SK-N-SH treated with all-trans-retinoic acid at 6 μM for 48 hours (cell line): Measurements from ENCODE around the gene KCNK3.

Experiments used
- ATAC-seq: fragments of 200-7000 bp; cut with Tn5 transposase; 3 replicates; pipeline ENCODE4 v1.9.1; 2020; ENCODE audit warnings: mild to moderate bottlenecking, moderate library complexity
- ARNTL ChIP-seq: fragments of 450-650 bp; formaldehyde crosslinking; IDR thresholded peaks from 2 replicates; pipeline ENCODE4 v1.5.0; 2020; ENCODE audit warnings: low read depth, mild to moderate bottlenecking, moderate library complexity, borderline replicate concordance
- BACH2 ChIP-seq: fragments of 250-450 bp; sonication (Bioruptor Pico); IDR thresholded peaks from 2 replicates; pipeline ENCODE4 v1.9.0; 2021; ENCODE audit warnings: mild to moderate bottlenecking, borderline replicate concordance
- CREB5 ChIP-seq: fragments of 250-450 bp; sonication (Bioruptor Pico); IDR thresholded peaks from 2 replicates; pipeline ENCODE4 v1.5.1; 2020; ENCODE audit warnings: low read depth, mild to moderate bottlenecking, moderate library complexity
- CSDC2 ChIP-seq: fragments of 250-450 bp; sonication (Bioruptor Pico); IDR thresholded peaks from 2 replicates; pipeline ENCODE4 v1.5.0; 2020; ENCODE audit warnings: mild to moderate bottlenecking, moderate library complexity
- ESRRG ChIP-seq: fragments of 250-450 bp; sonication (Bioruptor Pico); IDR thresholded peaks from 2 replicates; pipeline ENCODE4 v1.6.1; 2021; ENCODE audit warnings: mild to moderate bottlenecking
- GLIS3 ChIP-seq: fragments of 250-450 bp; sonication (Bioruptor Pico); IDR thresholded peaks from 2 replicates; pipeline ENCODE4 v1.5.0; 2020; ENCODE audit warnings: mild to moderate bottlenecking, moderate library complexity
- ISL1 ChIP-seq: fragments of 250-450 bp; sonication (Bioruptor Pico); IDR thresholded peaks from 2 replicates; pipeline ENCODE4 v2.1.2; 2022; ENCODE audit warnings: mild to moderate bottlenecking, moderate library complexity
- OSR1 ChIP-seq: fragments of 250-450 bp; sonication (Bioruptor Pico); IDR thresholded peaks from 2 replicates; pipeline ENCODE4 v1.8.0; 2022; ENCODE audit warnings: moderate library complexity, mild to moderate bottlenecking, inconsistent platforms
- PPARA ChIP-seq: fragments of 250-450 bp; sonication (Bioruptor Pico); IDR thresholded peaks from 2 replicates; pipeline ENCODE4 v1.5.0; 2020; ENCODE audit warnings: mild to moderate bottlenecking, borderline replicate concordance
- TCF4 ChIP-seq: fragments of 250-450 bp; sonication (Bioruptor Pico); IDR thresholded peaks from 2 replicates; pipeline ENCODE4 v1.8.0; 2021; ENCODE audit warnings: mild to moderate bottlenecking, moderate library complexity, borderline replicate concordance
- ZC3H10 ChIP-seq: fragments of 250-450 bp; sonication (Bioruptor Pico); IDR thresholded peaks from 2 replicates; pipeline ENCODE4 v1.5.1; 2021; ENCODE audit warnings: mild to moderate bottlenecking, moderate library complexity
- ZFP3 ChIP-seq: fragments of 250-450 bp; sonication (Bioruptor Pico); IDR thresholded peaks from 2 replicates; pipeline ENCODE4 v1.5.0; 2020; ENCODE audit warnings: mild to moderate bottlenecking, moderate library complexity
- ZFP30 ChIP-seq: fragments of 450-650 bp; formaldehyde crosslinking; IDR thresholded peaks from 2 replicates; pipeline ENCODE4 v1.5.0; 2022; ENCODE audit warnings: mild to moderate bottlenecking, moderate library complexity
- ZNF565 ChIP-seq: fragments of 450-650 bp; formaldehyde crosslinking; conservative IDR thresholded peaks from 2 replicates; pipeline ENCODE4 v1.5.0; 2020; ENCODE audit warnings: low read depth, mild to moderate bottlenecking, moderate library complexity
- ZNF70 ChIP-seq: fragments of 450-650 bp; formaldehyde crosslinking; IDR thresholded peaks from 2 replicates; pipeline ENCODE4 v1.5.0; 2020; ENCODE audit warnings: mild to moderate bottlenecking, moderate library complexity
- ZNF8 ChIP-seq: fragments of 450-650 bp; formaldehyde crosslinking; IDR thresholded peaks from 2 replicates; pipeline ENCODE4 v1.5.0; 2020; ENCODE audit warnings: mild to moderate bottlenecking, moderate library complexity
- TF ChIP-seq, protein P1 (sequence below): fragments of 250-450 bp; sonication (Bioruptor Pico); IDR thresholded peaks from 2 replicates; pipeline ENCODE4 v1.5.1; 2021; ENCODE audit warnings: mild to moderate bottlenecking, moderate library complexity
- TF ChIP-seq, protein P2 (sequence below): fragments of 250-450 bp; sonication (Bioruptor Pico); IDR thresholded peaks from 2 replicates; pipeline ENCODE4 v1.8.0; 2021; ENCODE audit warnings: low read depth, mild to moderate bottlenecking, moderate library complexity, borderline replicate concordance
- TF ChIP-seq, protein P3 (sequence below): fragments of 250-450 bp; sonication (Bioruptor Pico); IDR thresholded peaks from 2 replicates; pipeline ENCODE4 v1.8.0; 2020; ENCODE audit warnings: mild to moderate bottlenecking, moderate library complexity, borderline replicate concordance

Gene KCNK3

DNA sequence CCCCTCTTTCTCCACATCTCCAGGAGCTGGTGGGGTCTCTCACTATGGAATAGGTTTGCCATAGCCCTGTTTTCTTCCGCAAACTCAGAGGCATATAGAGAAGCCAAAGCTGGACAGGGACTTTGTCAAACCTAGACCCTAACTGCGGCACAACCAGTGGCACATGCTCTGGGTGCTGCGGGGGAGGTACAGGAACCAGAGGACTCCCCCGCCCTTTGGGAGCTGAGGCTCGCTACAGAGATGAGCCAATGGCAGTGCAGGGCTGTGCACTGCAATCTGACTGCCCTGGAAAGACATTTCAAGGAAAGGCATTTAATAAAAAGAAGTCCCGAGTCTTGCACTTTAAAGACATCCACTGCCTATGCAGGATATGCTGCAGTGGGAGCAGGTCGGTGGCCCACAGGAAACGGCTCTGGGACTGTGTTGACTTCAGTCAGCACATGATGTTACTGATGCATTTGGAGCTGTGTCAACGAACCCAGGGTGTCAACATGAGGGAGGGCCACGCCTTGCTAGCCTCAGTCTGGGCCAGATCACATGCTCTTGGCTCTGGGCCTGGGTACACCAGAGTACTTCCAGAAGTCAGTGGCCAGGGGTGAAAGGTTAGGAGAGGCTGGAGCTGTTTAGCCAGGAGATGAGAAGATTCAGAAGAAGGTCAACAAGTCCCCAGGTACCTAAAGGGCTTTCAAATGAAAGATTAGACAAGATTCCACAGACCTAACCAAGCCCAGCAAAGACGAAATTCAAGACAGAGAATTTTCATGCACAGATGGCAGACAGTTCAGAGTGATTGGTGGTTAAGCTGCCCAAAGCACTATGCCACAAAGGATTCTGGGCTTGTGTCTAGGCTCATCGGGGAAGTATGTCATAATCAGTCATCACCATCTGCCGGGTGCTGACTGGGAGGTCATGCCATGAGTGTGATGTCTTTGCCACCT lies 79.8 kb downstream of the KCNK3 start (continued):
- TF ChIP-seq ARNTL (CRISPR knock-in tag) (no peak), CREB5 (CRISPR knock-in tag) (no peak)
- TF ChIP-seq, protein P1, sequence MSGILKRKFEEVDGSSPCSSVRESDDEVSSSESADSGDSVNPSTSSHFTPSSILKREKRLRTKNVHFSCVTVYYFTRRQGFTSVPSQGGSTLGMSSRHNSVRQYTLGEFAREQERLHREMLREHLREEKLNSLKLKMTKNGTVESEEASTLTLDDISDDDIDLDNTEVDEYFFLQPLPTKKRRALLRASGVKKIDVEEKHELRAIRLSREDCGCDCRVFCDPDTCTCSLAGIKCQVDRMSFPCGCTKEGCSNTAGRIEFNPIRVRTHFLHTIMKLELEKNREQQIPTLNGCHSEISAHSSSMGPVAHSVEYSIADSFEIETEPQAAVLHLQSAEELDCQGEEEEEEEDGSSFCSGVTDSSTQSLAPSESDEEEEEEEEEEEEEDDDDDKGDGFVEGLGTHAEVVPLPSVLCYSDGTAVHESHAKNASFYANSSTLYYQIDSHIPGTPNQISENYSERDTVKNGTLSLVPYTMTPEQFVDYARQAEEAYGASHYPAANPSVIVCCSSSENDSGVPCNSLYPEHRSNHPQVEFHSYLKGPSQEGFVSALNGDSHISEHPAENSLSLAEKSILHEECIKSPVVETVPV (CRISPR knock-in tag), result no peak

DNA sequence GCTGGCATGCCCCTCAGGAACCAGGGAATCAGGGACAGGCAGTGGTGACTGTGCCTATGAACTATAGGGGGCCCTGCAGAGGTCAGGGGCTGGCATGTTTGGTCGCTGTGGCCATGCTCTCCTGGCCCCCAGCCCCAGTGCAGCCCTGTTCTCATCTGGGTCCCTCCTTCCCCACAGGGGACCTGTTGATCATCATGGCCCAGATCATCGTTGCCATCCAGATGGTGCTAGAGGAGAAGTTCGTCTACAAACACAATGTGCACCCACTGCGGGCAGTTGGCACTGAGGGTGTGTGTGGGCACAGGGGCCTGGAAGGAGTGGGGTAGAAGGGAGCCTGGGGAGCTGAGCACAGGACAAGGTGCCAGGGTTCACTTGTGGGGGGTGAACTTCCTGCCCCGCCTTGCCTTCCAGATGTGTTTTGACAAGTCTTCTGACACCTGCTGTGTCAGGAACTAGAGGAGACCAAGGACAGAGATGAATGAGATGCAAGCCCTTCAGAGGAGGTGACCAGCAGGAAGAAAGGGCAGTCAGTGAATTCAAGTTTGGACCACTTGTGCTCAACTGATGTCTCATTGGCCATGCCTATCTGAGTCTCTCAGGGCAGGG lies 83.8 kb downstream of the KCNK3 start:
- TF ChIP-seq ZNF8 (CRISPR knock-in tag), result no peak
- TF ChIP-seq, protein P2, sequence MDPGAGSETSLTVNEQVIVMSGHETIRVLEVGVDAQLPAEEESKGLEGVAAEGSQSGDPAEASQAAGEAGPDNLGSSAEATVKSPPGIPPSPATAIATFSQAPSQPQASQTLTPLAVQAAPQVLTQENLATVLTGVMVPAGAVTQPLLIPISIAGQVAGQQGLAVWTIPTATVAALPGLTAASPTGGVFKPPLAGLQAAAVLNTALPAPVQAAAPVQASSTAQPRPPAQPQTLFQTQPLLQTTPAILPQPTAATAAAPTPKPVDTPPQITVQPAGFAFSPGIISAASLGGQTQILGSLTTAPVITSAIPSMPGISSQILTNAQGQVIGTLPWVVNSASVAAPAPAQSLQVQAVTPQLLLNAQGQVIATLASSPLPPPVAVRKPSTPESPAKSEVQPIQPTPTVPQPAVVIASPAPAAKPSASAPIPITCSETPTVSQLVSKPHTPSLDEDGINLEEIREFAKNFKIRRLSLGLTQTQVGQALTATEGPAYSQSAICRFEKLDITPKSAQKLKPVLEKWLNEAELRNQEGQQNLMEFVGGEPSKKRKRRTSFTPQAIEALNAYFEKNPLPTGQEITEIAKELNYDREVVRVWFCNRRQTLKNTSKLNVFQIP (CRISPR knock-in tag), result no peak
- TF ChIP-seq ZNF70, result no peak
- TF ChIP-seq, protein P3, sequence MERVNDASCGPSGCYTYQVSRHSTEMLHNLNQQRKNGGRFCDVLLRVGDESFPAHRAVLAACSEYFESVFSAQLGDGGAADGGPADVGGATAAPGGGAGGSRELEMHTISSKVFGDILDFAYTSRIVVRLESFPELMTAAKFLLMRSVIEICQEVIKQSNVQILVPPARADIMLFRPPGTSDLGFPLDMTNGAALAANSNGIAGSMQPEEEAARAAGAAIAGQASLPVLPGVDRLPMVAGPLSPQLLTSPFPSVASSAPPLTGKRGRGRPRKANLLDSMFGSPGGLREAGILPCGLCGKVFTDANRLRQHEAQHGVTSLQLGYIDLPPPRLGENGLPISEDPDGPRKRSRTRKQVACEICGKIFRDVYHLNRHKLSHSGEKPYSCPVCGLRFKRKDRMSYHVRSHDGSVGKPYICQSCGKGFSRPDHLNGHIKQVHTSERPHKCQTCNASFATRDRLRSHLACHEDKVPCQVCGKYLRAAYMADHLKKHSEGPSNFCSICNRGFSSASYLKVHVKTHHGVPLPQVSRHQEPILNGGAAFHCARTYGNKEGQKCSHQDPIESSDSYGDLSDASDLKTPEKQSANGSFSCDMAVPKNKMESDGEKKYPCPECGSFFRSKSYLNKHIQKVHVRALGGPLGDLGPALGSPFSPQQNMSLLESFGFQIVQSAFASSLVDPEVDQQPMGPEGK, result no peak
- no peak for TF ChIP-seq CSDC2 (CRISPR knock-in tag)
- TF ChIP-seq, protein P1 (CRISPR knock-in tag), result no peak
- TF ChIP-seq ZFP3 (CRISPR knock-in tag), result no peak
- no peak for TF ChIP-seq ZFP30
- no peak for TF ChIP-seq ZNF565 (CRISPR knock-in tag)
- no peak for TF ChIP-seq GLIS3 (CRISPR knock-in tag)
- TF ChIP-seq OSR1, result no peak
- no peak for TF ChIP-seq ARNTL (CRISPR knock-in tag)
- no peak for TF ChIP-seq ISL1 (CRISPR knock-in tag)
- no peak for TF ChIP-seq PPARA (CRISPR knock-in tag)
- no peak for TF ChIP-seq BACH2 (CRISPR knock-in tag)
- TF ChIP-seq ESRRG (CRISPR knock-in tag), result no peak
- no peak for TF ChIP-seq ZC3H10 (CRISPR knock-in tag)
- no peak for TF ChIP-seq CREB5 (CRISPR knock-in tag)
- TF ChIP-seq TCF4 (CRISPR knock-in tag), result no peak
- ATAC-seq, result no peak

DNA sequence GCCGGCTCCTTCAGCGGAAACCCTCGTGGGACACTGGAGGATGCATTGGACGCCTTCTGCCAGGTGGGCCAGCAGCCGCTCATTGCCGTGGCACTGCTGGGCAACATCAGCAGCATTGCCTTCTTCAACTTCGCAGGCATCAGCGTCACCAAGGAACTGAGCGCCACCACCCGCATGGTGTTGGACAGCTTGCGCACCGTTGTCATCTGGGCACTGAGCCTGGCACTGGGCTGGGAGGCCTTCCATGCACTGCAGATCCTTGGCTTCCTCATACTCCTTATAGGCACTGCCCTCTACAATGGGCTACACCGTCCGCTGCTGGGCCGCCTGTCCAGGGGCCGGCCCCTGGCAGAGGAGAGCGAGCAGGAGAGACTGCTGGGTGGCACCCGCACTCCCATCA lies 85.6 kb downstream of the KCNK3 start:
- TF ChIP-seq GLIS3 (CRISPR knock-in tag) (no peak), ZNF8 (CRISPR knock-in tag) (no peak), ZNF565 (CRISPR knock-in tag) (no peak), ARNTL (CRISPR knock-in tag) (no peak), ZC3H10 (CRISPR knock-in tag) (no peak)
- TF ChIP-seq, protein P1 (CRISPR knock-in tag), result no peak
- ATAC-seq, result no peak; the same call in 1 of the 3 replicates
